Measurements from ENCODE around the gene EPHB1. TPM values are rescaled to one million over a fixed set of nuclear protein-coding genes. Genes with fewer than 3 reads are reported as not detected.

Gene EPHB1
- total RNA-seq, 1 experiment from 2014 or later, result 0.86 TPM

- Histone ChIP-seq H3K36me3 (ENCODE audit: control insufficient read depth in 1 of 2, insufficient read depth in 2 of 2, low read length in 2 of 2) (no peaks in the 10 kb centered on the region), H3K79me2 (ENCODE audit: insufficient read depth, low read length) (no peaks in the 10 kb centered on the region), H3K9me2 (ENCODE audit: insufficient read depth) (no peaks in the 10 kb centered on the region), H3K4me3 (replicated peaks in 1 of 2; ENCODE audit: low read depth in 1 of 2, low read length in 2 of 2) (no peak overlapping the region), H3K9me3 (ENCODE audit: control insufficient read depth in 1 of 2, insufficient read depth in 1 of 2, low read depth in 1 of 2, low read length in 2 of 2) (no peaks in the 10 kb centered on the region), H3K4me2 (ENCODE audit: low read length) (no peak overlapping the region), H3K4me1 (ENCODE audit: control insufficient read depth in 1 of 2, insufficient read depth in 2 of 2, low read length in 2 of 2) (no peaks in the 10 kb centered on the region), H2AFZ (ENCODE audit: low read depth, low read length, poor library complexity, severe bottlenecking) (no peak overlapping the region), H4K20me1 (ENCODE audit: insufficient read depth) (no peaks in the 10 kb centered on the region), H3K27me3 (ENCODE audit: insufficient read depth, low read length) (0 out of 2 replicates have a peak, but pooled peaks cover 3% of the 10 kb centered on the region), H3K27ac (ENCODE audit: low read depth, low read length) (no peak overlapping the region), H3K9ac (ENCODE audit: low read length) (no peak overlapping the region)
- CTCF ChIA-PET, result no interaction called here
- intact Hi-C loops (cut with micrococcal nuclease), result no loop called here
- TF ChIP-seq EZH2 (IDR thresholded peaks at IDR 0.05), result no peak
- no peak for TF ChIP-seq FOSL1 (IDR thresholded peaks at IDR 0.05; ENCODE audit: low read depth)
- TF ChIP-seq POLR2AphosphoS5 (IDR thresholded peaks at IDR 0.05; ENCODE audit: low read depth, low read length), result no peak
- no peak for TF ChIP-seq CBX3 (IDR thresholded peaks at IDR 0.05; ENCODE audit: low read depth)
- no peak for TF ChIP-seq YY1 (IDR thresholded peaks at IDR 0.05; ENCODE audit: extremely low read depth, insufficient replicate concordance, low read depth, low read length)
- POLR2A ChIA-PET, result no interaction called here
- RAD21 ChIA-PET (ENCODE audit: low non-redundant PET in 1 of 2, low total read pairs in 2 of 2, uncharacterized antibody in 2 of 2, unreplicated experiment in 2 of 2), result no interaction called here
- BruUV-seq (replicated peaks), result no TSS peak
- ATAC-seq, result no peak
- DNase-seq (ENCODE audit: low read depth, low spot score), result no peak
Observed at GRCh38 chr3:135235541-135235940, 440.5 kb downstream of the EPHB1 start.

GRCh38 chr3:135237371-135238143 is 442.5 kb downstream of the EPHB1 start:
- ChIA-PET RAD21 (ENCODE audit: low non-redundant PET in 1 of 2, low total read pairs in 2 of 2, uncharacterized antibody in 2 of 2, unreplicated experiment in 2 of 2) (no interaction called here), POLR2A (no interaction called here), CTCF (no interaction called here)
- Histone ChIP-seq H3K4me2 (ENCODE audit: low read length) (no peak overlapping the region), H3K4me1 (ENCODE audit: control insufficient read depth in 1 of 2, insufficient read depth in 2 of 2, low read length in 2 of 2) (no peaks in the 10 kb centered on the region), H3K27ac (ENCODE audit: low read depth, low read length) (no peak overlapping the region), H3K9me3 (ENCODE audit: control insufficient read depth in 1 of 2, insufficient read depth in 1 of 2, low read depth in 1 of 2, low read length in 2 of 2) (no peaks in the 10 kb centered on the region), H3K4me3 (replicated peaks in 1 of 2; ENCODE audit: low read depth in 1 of 2, low read length in 2 of 2) (no peak overlapping the region), H3K9me2 (ENCODE audit: insufficient read depth) (no peaks in the 10 kb centered on the region), H3K27me3 (ENCODE audit: insufficient read depth, low read length) (peaks cover 9% of the 10 kb centered on the region; the same call in 1 of the 2 replicates), H3K36me3 (ENCODE audit: control insufficient read depth in 1 of 2, insufficient read depth in 2 of 2, low read length in 2 of 2) (no peaks in the 10 kb centered on the region), H2AFZ (ENCODE audit: low read depth, low read length, poor library complexity, severe bottlenecking) (no peak overlapping the region), H3K79me2 (ENCODE audit: insufficient read depth, low read length) (no peaks in the 10 kb centered on the region), H4K20me1 (ENCODE audit: insufficient read depth) (no peaks in the 10 kb centered on the region), H3K9ac (ENCODE audit: low read length) (no peak overlapping the region)
- no peak for DNase-seq (ENCODE audit: low read depth, low spot score)
- TF ChIP-seq, protein P1, sequence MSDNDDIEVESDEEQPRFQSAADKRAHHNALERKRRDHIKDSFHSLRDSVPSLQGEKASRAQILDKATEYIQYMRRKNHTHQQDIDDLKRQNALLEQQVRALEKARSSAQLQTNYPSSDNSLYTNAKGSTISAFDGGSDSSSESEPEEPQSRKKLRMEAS (IDR thresholded peaks at IDR 0.05), result no peak
- TF ChIP-seq, protein P2, sequence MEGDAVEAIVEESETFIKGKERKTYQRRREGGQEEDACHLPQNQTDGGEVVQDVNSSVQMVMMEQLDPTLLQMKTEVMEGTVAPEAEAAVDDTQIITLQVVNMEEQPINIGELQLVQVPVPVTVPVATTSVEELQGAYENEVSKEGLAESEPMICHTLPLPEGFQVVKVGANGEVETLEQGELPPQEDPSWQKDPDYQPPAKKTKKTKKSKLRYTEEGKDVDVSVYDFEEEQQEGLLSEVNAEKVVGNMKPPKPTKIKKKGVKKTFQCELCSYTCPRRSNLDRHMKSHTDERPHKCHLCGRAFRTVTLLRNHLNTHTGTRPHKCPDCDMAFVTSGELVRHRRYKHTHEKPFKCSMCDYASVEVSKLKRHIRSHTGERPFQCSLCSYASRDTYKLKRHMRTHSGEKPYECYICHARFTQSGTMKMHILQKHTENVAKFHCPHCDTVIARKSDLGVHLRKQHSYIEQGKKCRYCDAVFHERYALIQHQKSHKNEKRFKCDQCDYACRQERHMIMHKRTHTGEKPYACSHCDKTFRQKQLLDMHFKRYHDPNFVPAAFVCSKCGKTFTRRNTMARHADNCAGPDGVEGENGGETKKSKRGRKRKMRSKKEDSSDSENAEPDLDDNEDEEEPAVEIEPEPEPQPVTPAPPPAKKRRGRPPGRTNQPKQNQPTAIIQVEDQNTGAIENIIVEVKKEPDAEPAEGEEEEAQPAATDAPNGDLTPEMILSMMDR (IDR thresholded peaks at IDR 0.05 in 2 of 3, conservative IDR thresholded peaks at IDR 0.05 in 1 of 3; ENCODE audit: borderline replicate concordance in 1 of 3, insufficient read depth in 1 of 3, low read depth in 2 of 3, low read length in 2 of 3), result 0 out of 6 replicates have a peak, but pooled peaks of 2 of the 3 experiments have one; percentile 10 to 14
- TF ChIP-seq POLR2A (IDR thresholded peaks at IDR 0.05; ENCODE audit: borderline replicate concordance, extremely low read depth, insufficient read depth, insufficient read length), result no peak
- no TSS peak for BruUV-seq (replicated peaks)
- ATAC-seq, result no peak
- intact Hi-C loops (cut with micrococcal nuclease), result no loop called here

All from HCT116 (cell line).